HPDE6-E6E7 (cell line): ENCODE data around the gene ZNF597.
A peak's percentile ranks its signal among the peaks of the same experiment; 100 is the strongest.

Experiments
- DNase-seq: peaks from one replicate; pipeline ENCODE4 v3.0.0; 2011; ENCODE audit warnings: missing footprints; ENCODE audit errors: extremely low spot score

ZNF597 gene

GRCh38 chr16:3443108-3444031, at the start of gene ZNF597, which contains the start of gene NAA60:
Gene ZNF597 (minus strand): TSS chr16:3443504. CDS start chr16:3443153, 351 bp downstream.
Gene NAA60 (plus strand): TSS chr16:3443680. CDS start chr16:3476228, 32,548 bp downstream.
- DNase-seq: peak; percentile 79

- DNase-seq: no peak
These were observed 49.1 kb upstream of the ZNF597 start for GRCh38 chr16:3492356-3492755.

GRCh38 chr16:3490911-3491629, 47.8 kb upstream of the ZNF597 start:
- no peak for DNase-seq

GRCh38 chr16:3488801-3489200, 45.5 kb upstream of the ZNF597 start:
- DNase-seq: no peak

- no peak for DNase-seq
These were observed 44.5 kb upstream of the ZNF597 start for GRCh38 chr16:3487521-3488410.

- DNase-seq: no peak
These were observed 43.4 kb upstream of the ZNF597 start for GRCh38 chr16:3486506-3487215.

- DNase-seq: no peak
These were observed 42.7 kb upstream of the ZNF597 start for GRCh38 chr16:3485821-3486505.

- no peak for DNase-seq
These were observed 41.9 kb upstream of the ZNF597 start for GRCh38 chr16:3485097-3485745.

- no peak for DNase-seq
These were observed 41.2 kb upstream of the ZNF597 start for GRCh38 chr16:3484318-3485096.

GRCh38 chr16:3482659-3483241, 39.4 kb upstream of the ZNF597 start:
- DNase-seq: no peak

GRCh38 chr16:3481696-3482658, 38.7 kb upstream of the ZNF597 start:
- DNase-seq: no peak

- no peak for DNase-seq
These were observed 37.8 kb upstream of the ZNF597 start for GRCh38 chr16:3480901-3481695.

GRCh38 chr16:3479654-3480216, 36.4 kb upstream of the ZNF597 start:
- DNase-seq: no peak

GRCh38 chr16:3478242-3478925, 35.1 kb upstream of the ZNF597 start:
- no peak for DNase-seq

GRCh38 chr16:3476409-3476808, 33.1 kb upstream of the ZNF597 start:
- DNase-seq: no peak
